ENCODE measurements around the gene NACC2.
"Not testable (repeated sequence)": the region's sequence is repeated elsewhere in the genome, so short reads cannot be mapped to it uniquely, and the experiment has no call there.

GRCh38 chr9:136101615-136102074 is 6.6 kb upstream of the NACC2 start:
- TF ChIP-seq, protein P1, sequence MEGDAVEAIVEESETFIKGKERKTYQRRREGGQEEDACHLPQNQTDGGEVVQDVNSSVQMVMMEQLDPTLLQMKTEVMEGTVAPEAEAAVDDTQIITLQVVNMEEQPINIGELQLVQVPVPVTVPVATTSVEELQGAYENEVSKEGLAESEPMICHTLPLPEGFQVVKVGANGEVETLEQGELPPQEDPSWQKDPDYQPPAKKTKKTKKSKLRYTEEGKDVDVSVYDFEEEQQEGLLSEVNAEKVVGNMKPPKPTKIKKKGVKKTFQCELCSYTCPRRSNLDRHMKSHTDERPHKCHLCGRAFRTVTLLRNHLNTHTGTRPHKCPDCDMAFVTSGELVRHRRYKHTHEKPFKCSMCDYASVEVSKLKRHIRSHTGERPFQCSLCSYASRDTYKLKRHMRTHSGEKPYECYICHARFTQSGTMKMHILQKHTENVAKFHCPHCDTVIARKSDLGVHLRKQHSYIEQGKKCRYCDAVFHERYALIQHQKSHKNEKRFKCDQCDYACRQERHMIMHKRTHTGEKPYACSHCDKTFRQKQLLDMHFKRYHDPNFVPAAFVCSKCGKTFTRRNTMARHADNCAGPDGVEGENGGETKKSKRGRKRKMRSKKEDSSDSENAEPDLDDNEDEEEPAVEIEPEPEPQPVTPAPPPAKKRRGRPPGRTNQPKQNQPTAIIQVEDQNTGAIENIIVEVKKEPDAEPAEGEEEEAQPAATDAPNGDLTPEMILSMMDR (IDR thresholded peaks at IDR 0.05 in 4 of 5, conservative IDR thresholded peaks at IDR 0.05 in 1 of 5), result not testable (repeated sequence)
- TF ChIP-seq POLR2A (IDR thresholded peaks at IDR 0.05), result not testable (repeated sequence)

Data from gastrocnemius medialis (tissue), 4 donors.